CD14-positive monocyte (primary cell): ENCODE data around the gene ZCCHC4. TPM values are rescaled to one million over a fixed set of nuclear protein-coding genes. Genes with fewer than 3 reads are reported as not detected.

Experiments
- DNase-seq, 3 donors: peaks; one replicate each; pipeline ENCODE4 v3.0.0-alpha.2; 2011 to 2022
- H2AFZ ChIP-seq: 2 replicates; pipeline ENCODE4 v1.6.0; 2012; ENCODE audit warnings: mild to moderate bottlenecking, low read depth, low read length, inconsistent platforms; ENCODE audit not compliant: insufficient read depth, poor library complexity, severe bottlenecking
- H3K27ac ChIP-seq, 2 donors: 1 replicate in 1 of 2; 2 replicates in 1 of 2; pipeline ENCODE4 v1.5.1; 2012 to 2013; ENCODE audit warnings: low read length in 2 of 2, control low read depth in 1 of 2, inconsistent platforms in 1 of 2, low read depth in 1 of 2, mild to moderate bottlenecking in 1 of 2
- H3K27me3 ChIP-seq, 2 donors: one replicate each; pipeline versions ENCODE4 v1.6.0 to v1.6.1; 2011 to 2013; ENCODE audit warnings: low read length in 2 of 2; ENCODE audit not compliant: control insufficient read depth in 2 of 2, insufficient read depth in 2 of 2
- H3K36me3 ChIP-seq, 2 donors: replicated peaks in 1 of 2; 1 replicate in 1 of 2; 2 replicates in 1 of 2; pipeline versions ENCODE4 v1.5.1 to v1.6.1; 2012 to 2013; ENCODE audit warnings: low read length in 2 of 2, control low read depth in 1 of 2, inconsistent platforms in 1 of 2, mild to moderate bottlenecking in 1 of 2; ENCODE audit not compliant: insufficient read depth in 2 of 2, control insufficient read depth in 1 of 2
- H3K4me1 ChIP-seq, 2 donors: 1 replicate in 1 of 2; 2 replicates in 1 of 2; pipeline versions ENCODE4 v1.5.1 to v1.6.1; 2012 to 2013; ENCODE audit warnings: low read length in 2 of 2, control low read depth in 1 of 2, inconsistent platforms in 1 of 2, mild to moderate bottlenecking in 1 of 2, moderate library complexity in 1 of 2; ENCODE audit not compliant: insufficient read depth in 2 of 2, control insufficient read depth in 1 of 2
- H3K4me2 ChIP-seq: replicated peaks from 2 replicates; pipeline ENCODE3; 2012; ENCODE audit warnings: low read length, moderate library complexity, mild to moderate bottlenecking; ENCODE audit not compliant: poor library complexity, severe bottlenecking; ENCODE audit errors: extremely low read depth
- H3K4me3 ChIP-seq, 3 experiments: fragments of 200-600 bp in 1 of 3; sonication (generic) in 1 of 3; replicated peaks in 1 of 3; 1 replicate in 2 of 3; 2 replicates in 1 of 3; pipeline ENCODE4 v1.5.1; 2011 to 2013; ENCODE audit warnings: low read length in 3 of 3, mild to moderate bottlenecking in 3 of 3, control low read depth in 2 of 3, low read depth in 2 of 3, inconsistent platforms in 1 of 3, moderate library complexity in 1 of 3
- H3K79me2 ChIP-seq: 2 replicates; pipeline ENCODE4 v1.6.0; 2012; ENCODE audit warnings: mild to moderate bottlenecking, control low read depth, inconsistent platforms, low read length, moderate library complexity; ENCODE audit not compliant: insufficient read depth
- H3K9ac ChIP-seq: 2 replicates; pipeline ENCODE4 v1.6.0; 2017; ENCODE audit warnings: low read length, mild to moderate bottlenecking; ENCODE audit not compliant: insufficient read depth, poor library complexity, severe bottlenecking
- H3K9me3 ChIP-seq, 2 donors: replicated peaks in 1 of 2; 1 replicate in 1 of 2; 2 replicates in 1 of 2; pipeline versions ENCODE4 v1.5.1 to v1.6.1; 2012 to 2013; ENCODE audit warnings: low read length in 2 of 2, control low read depth in 1 of 2; ENCODE audit not compliant: control insufficient read depth in 1 of 2, insufficient read depth in 1 of 2
- H4K20me1 ChIP-seq: 2 replicates; pipeline ENCODE4 v1.6.0; 2012; ENCODE audit warnings: mild to moderate bottlenecking, low read length, control low read depth, moderate library complexity; ENCODE audit not compliant: insufficient read depth
- H3K27ac Mint-ChIP-seq, 7 donors: one replicate each; pipeline ENCODE4 v1.8.0; 2020; ENCODE audit warnings: mild to moderate bottlenecking in 7 of 7, mixed read lengths in 7 of 7, moderate library complexity in 6 of 7, inconsistent platforms in 2 of 7
- H3K27me3 Mint-ChIP-seq, 3 donors: one replicate each; pipeline ENCODE4 v1.8.0; 2021 to 2022; ENCODE audit warnings: low read depth in 3 of 3, mild to moderate bottlenecking in 3 of 3, mixed read lengths in 3 of 3, moderate library complexity in 3 of 3, inconsistent platforms in 1 of 3
- H3K36me3 Mint-ChIP-seq, 2 donors: one replicate each; pipeline ENCODE4 v1.8.0; 2020; ENCODE audit warnings: mixed read lengths in 2 of 2, inconsistent platforms in 1 of 2, mild to moderate bottlenecking in 1 of 2
- H3K4me1 Mint-ChIP-seq: one replicate; pipeline ENCODE4 v1.8.0; 2020; ENCODE audit warnings: mild to moderate bottlenecking, mixed read lengths
- H3K4me3 Mint-ChIP-seq, 2 donors: one replicate each; pipeline ENCODE4 v1.8.0; 2020; ENCODE audit warnings: mild to moderate bottlenecking in 2 of 2, mixed read lengths in 2 of 2, moderate library complexity in 1 of 2
- H3K9me3 Mint-ChIP-seq, 7 donors: one replicate each; pipeline ENCODE4 v1.8.0; 2020 to 2022; ENCODE audit warnings: mixed read lengths in 7 of 7, mild to moderate bottlenecking in 6 of 7, moderate library complexity in 6 of 7, inconsistent platforms in 2 of 7
- WGBS: methylation state at CpG from one replicate; pipeline ENCODE4 v1.1.5; 2013; ENCODE audit warnings: missing lambda C conversion rate; ENCODE audit not compliant: insufficient coverage; 5-methylcytosine and 5-hydroxymethylcytosine counted together
- intact Hi-C, 2 donors: fragments of 100-400 bp; cut with micrococcal nuclease; formaldehyde crosslinking; loops; one replicate each; pipeline versions ENCODE4 v1.15.0 to v1.15.1; 2023
- polyA plus RNA-seq, 3 donors: library from polyadenylated mRNA; depleted of rRNA in 1 of 3; unstranded in 2 of 3; stranded (reverse) in 1 of 3; fragments of 300-500 nt in 2 of 3; fragments of >200 nt in 1 of 3; fragmentation: Illumina TruSeq in 2 of 3; gene quantifications; 1 replicate in 2 of 3; 2 replicates in 1 of 3; pipeline ENCODE4 v1.2.3, GENCODE V29; 2012 to 2021
- TF ChIP-seq, protein P1 (sequence below): fragments of 200-600 bp; IDR thresholded peaks from one replicate; pipeline ENCODE4 v1.8.0; 2022; ENCODE audit warnings: antibody characterized with exemption, mild to moderate bottlenecking

The ZCCHC4 gene
- polyA plus RNA-seq, 3 donors, result 1.6 to 3.5 (median 3.4) TPM

DNA sequence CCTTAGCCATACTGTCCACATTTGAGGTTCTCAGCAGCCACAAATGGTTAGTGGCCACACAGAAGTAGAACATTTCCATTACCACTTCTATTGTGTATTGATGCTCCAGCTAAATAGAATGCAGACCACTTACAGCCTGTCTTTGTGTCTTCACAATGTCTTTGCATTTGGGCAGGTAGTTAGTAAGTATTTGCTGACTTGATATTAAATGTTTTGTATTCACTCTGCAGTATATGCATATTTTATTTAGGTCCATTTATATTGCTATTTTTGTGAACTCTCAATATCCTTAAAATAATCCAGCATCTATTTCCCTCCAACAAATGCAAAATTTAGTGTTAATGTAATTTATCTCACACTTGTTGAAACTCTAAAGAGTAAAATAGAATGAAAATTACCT lies 91.1 kb downstream of the ZCCHC4 start:
- no peak overlapping the region for H3K27ac ChIP-seq
- Mint-ChIP-seq H3K9me3 (no peaks in the 10 kb centered on the region), H3K4me1 (no peaks in the 10 kb centered on the region), H3K4me3 (no peak overlapping the region), H3K27ac (no peak overlapping the region), H3K27me3 (no peaks in the 10 kb centered on the region), H3K36me3 (peaks cover 82 to 87% of the 10 kb centered on the region in 2 donors)
- H3K79me2 ChIP-seq, result no peaks in the 10 kb centered on the region
- no peaks in the 10 kb centered on the region for H3K27me3 ChIP-seq
- TF ChIP-seq, protein P1, sequence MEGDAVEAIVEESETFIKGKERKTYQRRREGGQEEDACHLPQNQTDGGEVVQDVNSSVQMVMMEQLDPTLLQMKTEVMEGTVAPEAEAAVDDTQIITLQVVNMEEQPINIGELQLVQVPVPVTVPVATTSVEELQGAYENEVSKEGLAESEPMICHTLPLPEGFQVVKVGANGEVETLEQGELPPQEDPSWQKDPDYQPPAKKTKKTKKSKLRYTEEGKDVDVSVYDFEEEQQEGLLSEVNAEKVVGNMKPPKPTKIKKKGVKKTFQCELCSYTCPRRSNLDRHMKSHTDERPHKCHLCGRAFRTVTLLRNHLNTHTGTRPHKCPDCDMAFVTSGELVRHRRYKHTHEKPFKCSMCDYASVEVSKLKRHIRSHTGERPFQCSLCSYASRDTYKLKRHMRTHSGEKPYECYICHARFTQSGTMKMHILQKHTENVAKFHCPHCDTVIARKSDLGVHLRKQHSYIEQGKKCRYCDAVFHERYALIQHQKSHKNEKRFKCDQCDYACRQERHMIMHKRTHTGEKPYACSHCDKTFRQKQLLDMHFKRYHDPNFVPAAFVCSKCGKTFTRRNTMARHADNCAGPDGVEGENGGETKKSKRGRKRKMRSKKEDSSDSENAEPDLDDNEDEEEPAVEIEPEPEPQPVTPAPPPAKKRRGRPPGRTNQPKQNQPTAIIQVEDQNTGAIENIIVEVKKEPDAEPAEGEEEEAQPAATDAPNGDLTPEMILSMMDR, result no peak
- no peak for DNase-seq
- no peaks in the 10 kb centered on the region for H3K4me1 ChIP-seq
- no peak overlapping the region for H3K4me3 ChIP-seq
- no peaks in the 10 kb centered on the region for H3K9me3 ChIP-seq
- intact Hi-C loops, result no loop called here
- peaks cover 82 to 95% of the 10 kb centered on the region in 2 donors for H3K36me3 ChIP-seq
- H3K4me2 ChIP-seq, result no peak overlapping the region
- no peak overlapping the region for H3K9ac ChIP-seq
- H2AFZ ChIP-seq, result no peak overlapping the region
- no peaks in the 10 kb centered on the region for H4K20me1 ChIP-seq

DNA sequence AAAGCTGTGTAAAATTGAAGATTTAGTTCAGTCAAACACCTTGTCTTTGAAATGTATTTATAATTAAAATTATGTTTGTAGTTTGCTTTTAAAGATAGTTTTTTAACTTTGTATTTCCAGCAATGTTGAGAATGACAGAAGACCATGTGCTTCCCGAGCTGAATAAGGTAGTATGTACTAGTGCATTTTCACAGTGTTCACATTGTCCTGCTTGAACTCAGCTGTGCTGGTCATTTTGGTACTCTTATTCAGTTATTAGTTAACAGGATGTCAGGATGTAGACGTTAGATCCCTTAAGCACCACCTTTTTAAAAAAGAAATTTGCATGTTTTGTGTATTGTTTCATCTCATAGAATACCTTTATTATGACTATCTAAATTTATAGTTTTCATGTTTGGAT lies 92.9 kb downstream of the ZCCHC4 start:
- H3K4me3 ChIP-seq, result no peak overlapping the region
- no peaks in the 10 kb centered on the region for H3K4me1 ChIP-seq
- TF ChIP-seq, protein P1, result no peak
- H3K9me3 ChIP-seq, result no peaks in the 10 kb centered on the region
- WGBS, result no CpG with 5 or more reads among the region's 2 CpGs
- no peaks in the 10 kb centered on the region for H3K9me3 Mint-ChIP-seq
- H3K27ac ChIP-seq, result no peak overlapping the region
- DNase-seq, result no peak
- peaks cover 89 to 95% of the 10 kb centered on the region in 2 donors for H3K36me3 ChIP-seq
- peaks cover 84 to 90% of the 10 kb centered on the region in 2 donors for H3K36me3 Mint-ChIP-seq
- no peak overlapping the region for H3K9ac ChIP-seq
- no peaks in the 10 kb centered on the region for H3K79me2 ChIP-seq
- H3K4me1 Mint-ChIP-seq, result no peaks in the 10 kb centered on the region
- H2AFZ ChIP-seq, result no peak overlapping the region
- H3K4me3 Mint-ChIP-seq, result no peak overlapping the region
- no peaks in the 10 kb centered on the region for H4K20me1 ChIP-seq
- H3K4me2 ChIP-seq, result no peak overlapping the region
- H3K27me3 Mint-ChIP-seq, result no peaks in the 10 kb centered on the region
- H3K27ac Mint-ChIP-seq, result no peak overlapping the region
- no peaks in the 10 kb centered on the region for H3K27me3 ChIP-seq
- intact Hi-C loops, result no loop called here
